GM19455 (cell line): ENCODE results near the gene TNNT2.

Source experiments
- ATAC-seq: cut with Tn5 transposase; IDR thresholded peaks from one replicate; pipeline ENCODE4 v1.9.1; 2021; ENCODE audit not compliant: unreplicated experiment

TNNT2 gene

DNA sequence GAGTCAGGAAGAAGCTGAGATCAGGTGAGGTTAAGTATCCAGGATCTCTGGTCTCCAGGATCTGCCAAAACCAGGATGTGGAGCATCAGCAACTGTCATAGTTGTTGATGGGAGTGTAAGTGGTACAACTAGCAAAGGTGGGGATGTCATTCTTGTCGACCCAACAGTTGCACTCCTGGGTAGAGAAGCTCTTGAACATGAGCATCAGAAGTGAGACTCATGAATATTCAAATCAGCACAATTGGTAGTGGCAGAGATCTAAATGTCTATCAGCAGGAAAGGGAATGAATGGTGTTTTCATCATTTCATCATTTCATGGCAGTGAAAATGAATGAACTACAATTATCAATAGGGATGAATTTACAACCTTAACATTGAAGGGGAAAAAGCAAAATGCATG lies 25.9 kb upstream of the TNNT2 start:
- no peak for ATAC-seq

DNA sequence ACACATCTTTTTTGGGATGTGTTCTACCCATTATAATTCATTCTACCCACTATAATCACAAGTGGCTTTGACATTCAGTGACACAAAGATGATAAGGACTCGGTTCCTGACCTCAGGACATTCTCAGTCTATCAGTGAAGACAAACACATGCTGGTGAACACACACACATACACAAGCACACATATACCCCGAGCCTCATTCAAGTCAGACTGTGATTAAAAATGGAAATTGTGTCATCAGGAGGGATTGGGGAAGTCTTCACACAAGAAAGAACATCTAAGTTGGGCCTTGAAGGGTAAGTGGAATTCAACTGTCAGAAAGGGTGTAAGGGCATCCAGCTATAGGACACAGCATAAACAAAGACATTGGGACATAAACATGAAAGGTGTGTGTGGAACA lies 24.2 kb upstream of the TNNT2 start:
- ATAC-seq = no peak

DNA sequence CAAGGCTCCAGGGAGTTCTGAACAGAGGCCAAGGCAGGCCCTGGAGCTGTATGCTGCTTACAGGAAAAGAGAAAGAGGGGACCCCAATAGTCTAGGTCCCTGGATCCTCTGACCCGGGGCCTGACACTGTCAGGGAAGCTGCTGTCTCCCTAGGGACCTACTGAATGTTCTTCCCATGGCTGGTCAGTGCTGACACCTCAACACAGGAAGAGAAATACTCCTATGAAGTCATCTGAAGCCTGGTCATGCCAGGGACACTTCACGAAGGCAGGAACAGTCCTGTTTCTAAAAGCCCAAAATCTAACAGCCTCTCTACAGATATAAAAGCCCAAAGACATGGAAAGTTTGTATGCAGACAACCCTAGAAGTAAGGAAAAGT lies 23.4 kb upstream of the TNNT2 start:
- ATAC-seq = no peak

DNA sequence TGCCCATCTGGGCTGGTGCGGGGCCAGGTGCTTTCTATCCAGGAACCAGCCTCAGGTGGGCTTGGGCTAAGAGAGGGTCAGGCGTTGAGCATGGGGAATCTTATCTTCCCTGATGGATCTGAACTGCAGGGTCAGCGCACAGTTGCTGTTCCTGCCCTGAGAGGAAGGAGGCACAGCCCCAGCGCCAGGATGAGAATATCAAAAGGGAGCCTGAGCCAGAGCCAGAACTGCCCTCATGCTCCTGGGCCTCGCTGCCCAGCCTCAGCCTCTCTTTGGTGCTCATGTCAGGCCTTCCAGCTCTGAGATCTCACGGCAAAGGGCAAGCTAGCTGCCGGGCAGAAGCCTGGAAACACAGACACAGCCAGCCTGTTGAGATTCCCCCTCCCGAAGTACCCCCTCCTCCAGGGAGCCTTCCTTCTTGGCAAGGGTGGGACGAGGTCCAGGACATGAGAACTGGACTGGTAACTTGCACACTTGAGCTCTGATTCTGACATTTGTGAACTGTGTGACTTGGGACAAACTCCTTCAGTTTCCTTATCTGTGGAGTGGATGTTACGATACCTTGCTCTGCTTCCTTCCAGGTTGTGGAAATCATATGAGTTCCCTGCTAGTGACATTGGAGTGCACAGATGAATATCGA lies 22.9 kb upstream of the TNNT2 start:
- ATAC-seq = no peak

DNA sequence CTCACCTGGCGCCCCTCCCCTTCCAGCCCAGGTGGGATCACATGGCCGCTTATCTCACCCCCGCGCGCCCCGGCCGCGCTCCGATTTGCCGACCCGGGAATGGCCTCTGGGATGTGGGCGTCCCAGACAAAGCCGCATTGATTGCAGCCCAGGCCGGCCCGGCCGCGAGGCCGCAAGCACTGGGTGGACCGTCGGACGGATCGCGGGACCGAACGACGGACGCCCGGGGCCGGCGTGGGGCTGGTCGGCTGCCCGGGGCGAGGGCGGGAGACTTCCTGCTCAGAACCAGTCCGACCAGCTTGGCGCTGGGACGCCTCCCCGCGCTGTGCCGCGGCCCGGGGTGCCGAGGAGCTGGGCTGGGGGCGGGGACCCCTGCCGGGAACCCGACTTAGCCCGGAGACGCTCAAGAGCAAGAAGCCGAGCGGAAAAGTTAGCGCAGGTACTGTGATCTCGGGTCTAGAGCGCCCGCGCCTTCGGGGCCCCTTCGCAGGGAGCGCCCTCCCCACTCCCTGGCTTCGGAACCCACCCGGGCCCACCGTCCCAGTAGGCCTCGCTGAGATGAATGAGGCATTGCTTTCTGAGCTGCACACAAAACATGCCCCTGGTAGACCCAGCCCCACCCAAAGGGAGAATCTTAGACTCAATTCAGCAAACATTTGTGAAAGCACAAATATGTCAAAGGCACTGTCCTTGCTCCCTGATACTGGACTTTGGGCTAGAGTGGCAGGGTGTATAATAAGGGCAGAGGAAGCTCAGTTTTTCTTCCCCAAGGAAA lies 22.1 kb upstream of the TNNT2 start:
- ATAC-seq = no peak

DNA sequence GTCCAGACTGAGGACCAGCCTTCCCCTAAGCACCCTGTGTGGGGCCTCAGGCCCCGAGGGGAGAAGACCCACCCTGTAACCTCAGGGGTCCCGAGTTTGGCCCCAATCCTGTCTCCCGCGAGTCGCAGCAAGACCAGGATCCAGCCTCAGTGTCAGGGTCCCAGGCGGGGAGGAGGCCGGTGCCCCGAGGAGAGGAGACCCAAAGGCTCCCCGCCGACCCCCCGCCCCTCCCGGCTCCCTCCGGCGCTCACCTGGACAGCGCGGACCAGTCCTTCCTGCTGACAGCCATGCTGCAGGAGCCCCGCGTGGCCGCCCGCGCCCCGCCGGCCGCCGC lies 21.5 kb upstream of the TNNT2 start, which contains the start of gene LAD1:
Gene LAD1, minus strand, starts transcription at position 307 of the 334 bp plus-strand sequence. Its CDS starts 18 bp downstream, at position 289.
- no peak for ATAC-seq

DNA sequence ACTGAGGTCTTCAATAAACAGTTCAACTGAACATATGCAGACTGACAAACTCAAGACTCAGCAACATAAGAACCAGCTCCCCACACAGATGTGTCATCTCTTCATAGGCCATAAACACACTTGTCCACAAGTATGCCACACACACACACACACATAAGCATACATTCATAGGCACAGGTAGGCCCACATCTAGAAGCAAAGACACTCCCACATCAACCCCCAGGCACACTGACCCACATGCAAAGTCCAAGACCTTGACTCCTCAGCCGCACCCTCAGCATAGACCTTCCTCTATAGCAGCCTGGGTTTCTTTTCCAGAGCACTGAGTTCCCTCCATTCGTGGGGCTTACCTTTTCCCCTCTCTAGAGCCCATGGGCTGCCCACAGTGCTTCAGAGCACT lies 20.2 kb upstream of the TNNT2 start:
- ATAC-seq = no peak

DNA sequence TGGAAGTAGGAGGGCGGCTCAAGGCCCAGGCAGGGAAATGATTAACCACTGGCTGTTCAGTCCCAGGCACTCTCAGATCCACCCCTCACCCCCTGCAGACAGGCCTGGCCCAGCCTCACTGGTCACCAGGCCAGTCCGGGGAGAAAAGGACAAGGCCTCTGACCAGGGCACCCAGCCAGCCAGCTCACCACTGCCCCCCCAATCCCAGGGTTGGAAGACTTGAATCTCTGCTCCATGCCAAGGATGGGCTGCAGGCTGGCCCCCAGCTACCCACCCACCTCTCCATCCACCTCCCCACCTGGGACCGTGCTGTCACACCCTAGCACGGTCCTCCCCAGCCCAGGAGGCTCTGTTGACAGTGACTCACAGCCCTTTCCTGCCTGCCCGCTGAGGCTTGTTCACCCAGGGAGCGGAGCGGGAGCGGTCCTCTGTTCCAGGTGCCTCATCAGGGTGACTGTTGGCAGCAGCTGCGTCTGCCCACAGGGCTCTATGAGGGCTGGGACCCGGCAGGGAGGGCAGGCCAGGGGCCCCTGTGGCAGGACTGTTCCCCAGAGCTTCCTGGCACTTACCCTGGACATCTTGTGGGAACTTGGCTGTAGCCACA lies 19.5 kb upstream of the TNNT2 start:
- no peak for ATAC-seq

DNA sequence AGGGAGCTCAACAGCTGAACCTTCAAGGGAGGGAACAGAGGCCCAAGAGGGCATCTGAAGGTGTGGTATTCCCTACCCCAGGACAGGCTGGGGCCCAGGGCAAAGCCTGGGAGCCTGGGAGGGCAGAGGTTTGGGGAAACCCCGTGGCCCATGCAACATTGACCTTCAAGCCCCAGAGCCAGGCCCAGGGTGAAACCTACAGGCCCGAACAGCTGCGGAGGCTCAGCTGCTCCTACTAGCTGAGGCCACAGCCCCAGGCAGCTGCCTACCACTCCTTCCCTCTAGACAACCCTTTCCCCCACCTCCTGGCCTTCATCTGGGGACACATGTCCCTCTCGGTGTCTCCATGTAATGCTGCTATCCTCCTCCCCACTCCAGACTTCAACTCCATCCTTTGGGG lies 18.5 kb upstream of the TNNT2 start:
- ATAC-seq = no peak

DNA sequence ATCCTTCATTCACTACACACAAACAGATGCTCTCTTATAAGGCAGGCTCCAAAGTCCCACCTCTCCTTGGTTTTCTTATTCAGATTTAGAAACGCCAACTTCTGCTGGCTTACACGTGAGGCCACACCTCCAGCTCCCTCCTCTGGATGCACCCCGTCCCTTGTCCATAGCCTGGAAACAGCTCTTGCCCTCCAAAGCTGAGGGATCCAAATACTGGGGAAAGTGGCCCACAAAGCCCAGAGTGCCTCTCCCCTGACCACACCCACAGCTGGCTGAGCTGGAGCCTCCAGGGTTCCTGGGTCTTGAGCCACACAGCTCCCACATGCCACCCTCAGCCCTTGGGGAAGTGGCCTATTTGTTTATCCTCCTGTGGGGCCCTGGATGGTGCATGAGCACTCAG lies 17.1 kb upstream of the TNNT2 start:
- no peak for ATAC-seq

DNA sequence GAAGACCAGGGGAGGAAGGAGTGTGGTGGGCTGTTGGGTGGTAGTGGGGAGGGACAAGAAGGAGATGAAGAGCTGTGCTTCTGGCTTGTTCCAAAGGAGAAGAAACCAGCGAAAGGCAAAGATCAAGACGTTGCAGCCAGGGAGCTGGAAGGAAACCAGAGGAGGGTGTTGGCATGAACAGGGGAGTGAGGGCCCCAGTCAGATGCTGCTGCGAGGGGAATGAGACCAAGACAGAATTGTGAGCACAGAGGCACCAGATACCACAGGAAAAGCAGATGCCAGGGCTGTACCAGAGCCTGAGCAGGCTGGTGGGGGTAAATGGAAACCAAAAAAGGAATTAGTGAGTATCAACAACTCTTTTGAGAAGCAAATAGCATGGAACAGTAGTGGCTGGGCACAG lies 15.6 kb upstream of the TNNT2 start:
- ATAC-seq = no peak

DNA sequence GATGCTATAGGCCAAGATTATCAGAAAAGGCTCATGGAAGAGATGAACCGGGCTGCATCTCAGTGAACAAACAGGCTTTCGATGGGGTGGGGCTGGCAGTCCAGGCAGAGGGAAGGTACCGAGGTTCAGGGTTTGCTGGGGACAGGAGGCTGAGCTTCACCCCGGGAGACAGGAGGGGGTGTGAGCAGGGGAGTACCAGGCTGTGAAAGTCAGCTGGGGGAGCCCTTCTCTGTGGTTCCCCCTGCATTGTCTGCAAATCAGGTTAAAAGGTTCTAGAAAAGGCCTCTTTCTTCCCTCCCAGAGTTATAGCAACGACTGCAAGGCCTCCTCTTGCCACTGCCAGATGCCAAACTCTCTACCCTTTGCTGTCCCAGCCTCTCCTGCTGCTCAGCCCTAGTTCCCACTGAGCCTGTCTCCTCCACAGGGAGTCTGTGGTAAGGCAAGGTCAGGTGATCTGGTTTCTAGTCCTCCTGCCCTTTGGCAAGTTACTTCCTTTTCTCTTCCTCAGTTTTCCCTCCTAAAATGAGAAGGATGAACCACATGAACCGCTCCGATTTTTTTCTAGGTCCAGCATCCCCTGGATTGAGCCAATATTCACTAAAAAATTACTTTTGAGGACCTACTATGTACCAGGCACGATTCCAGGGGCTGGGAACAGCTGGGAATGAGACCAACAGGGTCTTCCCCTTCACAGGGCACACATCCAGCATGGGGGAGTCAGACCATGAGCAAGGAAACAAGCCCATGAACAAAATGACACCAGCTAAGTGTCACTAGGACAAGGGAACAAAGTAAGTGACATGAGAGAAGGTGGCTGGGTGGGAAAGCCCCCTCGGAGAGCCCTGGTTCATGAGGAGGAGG lies 14.4 kb upstream of the TNNT2 start:
- ATAC-seq = no peak

DNA sequence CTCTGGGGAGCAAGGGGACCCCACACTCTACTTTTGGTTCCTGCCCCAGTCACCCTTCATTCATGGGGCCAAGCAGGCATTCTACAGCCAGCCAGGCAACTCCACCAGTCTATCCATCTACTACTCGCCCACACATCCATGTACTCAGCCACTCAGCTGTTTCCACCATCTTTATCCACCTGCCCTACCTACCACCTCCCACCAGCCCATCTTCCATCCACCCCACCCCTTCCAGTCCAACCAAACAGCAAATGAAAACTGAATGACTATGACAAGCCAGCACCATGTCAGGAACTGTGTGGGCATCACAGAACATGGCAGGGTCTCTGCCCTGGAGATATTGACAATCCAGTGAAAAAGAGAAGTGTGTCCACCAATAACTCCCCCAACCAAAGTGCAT lies 13.7 kb upstream of the TNNT2 start:
- ATAC-seq = no peak

DNA sequence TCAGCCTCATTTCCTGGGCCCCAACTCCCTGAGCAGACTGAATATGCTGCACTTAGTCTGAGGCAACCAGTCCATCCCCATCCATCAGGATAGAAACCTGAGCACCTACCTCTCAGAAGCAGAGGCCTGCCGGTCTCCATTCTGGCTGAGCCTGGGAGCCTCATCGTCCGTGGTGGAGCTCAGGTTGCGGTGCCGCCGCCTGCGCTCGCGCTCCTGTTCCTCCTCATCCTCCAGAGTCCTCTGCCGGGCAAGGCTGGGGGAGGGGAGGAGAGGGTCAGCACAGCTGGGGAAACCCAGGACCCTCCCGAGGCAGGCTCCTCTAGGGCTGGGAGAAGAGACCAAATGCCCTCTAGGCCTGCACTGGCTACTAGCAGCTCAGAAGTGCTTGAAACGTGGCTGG lies 11.6 kb upstream of the TNNT2 start:
- no peak for ATAC-seq

DNA sequence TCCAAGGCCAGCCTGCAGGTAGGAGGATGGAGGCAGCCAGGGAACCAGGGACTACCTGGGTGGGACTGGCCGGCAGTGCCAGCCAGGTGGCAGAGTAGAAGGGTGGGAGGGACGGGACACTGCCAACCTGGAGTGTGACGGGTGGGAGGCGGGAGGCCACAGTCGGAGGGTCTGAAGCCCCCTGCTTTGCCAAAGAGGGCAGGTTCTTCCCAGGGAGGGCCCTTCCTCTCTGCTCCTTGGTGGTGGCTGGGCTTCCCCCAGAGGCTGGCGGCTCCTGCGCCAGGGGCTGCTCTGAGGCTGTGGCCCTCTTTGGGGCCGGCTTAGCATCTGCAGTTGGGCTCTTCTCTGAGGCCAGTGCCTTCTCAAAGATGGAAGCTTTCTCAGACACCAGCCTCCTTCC lies 8.7 kb upstream of the TNNT2 start:
- ATAC-seq = no peak

DNA sequence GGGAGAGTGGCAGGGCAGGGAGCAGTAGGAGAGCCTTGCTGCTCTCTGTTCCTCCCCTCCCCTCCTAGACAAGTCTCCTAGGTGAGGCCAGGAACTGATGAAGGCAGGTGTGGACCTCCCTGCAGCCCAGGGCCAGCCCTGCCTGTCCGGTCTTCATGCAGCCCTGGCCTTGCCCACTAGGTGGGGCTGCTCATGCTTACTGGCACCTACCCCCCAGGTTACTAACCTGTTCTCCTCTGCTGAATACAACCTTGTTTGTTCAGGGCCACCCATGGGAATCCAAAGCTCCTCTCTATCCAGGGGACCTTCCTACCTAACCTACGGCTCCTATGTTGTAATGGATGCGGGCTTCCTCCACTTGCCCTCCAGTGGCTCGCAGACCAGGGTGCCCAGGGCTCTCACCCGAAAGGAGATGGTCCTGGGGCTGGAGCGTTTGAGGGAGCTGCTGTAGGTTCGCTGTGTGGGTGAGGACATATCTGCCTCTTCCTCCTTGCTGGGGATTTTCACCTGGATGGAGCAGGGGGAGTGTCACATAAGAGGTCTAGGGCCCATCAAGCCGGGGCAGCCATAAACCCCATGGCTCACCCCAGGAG lies 7.9 kb upstream of the TNNT2 start:
- ATAC-seq = no peak

DNA sequence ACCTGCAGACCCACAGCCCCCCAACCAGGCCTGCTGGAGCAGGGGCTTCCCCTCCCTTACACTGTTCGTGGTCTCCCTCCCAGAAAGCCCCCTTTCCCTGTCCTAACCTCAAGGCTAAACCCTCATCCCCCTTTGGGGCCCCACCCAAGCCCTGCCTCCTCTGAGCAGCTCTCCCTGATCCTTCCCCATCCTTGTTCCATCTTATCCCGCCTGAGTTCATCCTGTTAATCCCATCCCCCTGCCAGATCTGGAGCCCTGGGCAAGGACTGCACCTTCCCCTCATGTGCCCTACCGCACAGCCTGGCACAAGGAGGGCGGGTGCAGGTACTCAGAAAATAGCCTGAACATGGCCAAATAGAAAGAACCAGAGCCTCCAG lies 6.9 kb upstream of the TNNT2 start:
- no peak for ATAC-seq

DNA sequence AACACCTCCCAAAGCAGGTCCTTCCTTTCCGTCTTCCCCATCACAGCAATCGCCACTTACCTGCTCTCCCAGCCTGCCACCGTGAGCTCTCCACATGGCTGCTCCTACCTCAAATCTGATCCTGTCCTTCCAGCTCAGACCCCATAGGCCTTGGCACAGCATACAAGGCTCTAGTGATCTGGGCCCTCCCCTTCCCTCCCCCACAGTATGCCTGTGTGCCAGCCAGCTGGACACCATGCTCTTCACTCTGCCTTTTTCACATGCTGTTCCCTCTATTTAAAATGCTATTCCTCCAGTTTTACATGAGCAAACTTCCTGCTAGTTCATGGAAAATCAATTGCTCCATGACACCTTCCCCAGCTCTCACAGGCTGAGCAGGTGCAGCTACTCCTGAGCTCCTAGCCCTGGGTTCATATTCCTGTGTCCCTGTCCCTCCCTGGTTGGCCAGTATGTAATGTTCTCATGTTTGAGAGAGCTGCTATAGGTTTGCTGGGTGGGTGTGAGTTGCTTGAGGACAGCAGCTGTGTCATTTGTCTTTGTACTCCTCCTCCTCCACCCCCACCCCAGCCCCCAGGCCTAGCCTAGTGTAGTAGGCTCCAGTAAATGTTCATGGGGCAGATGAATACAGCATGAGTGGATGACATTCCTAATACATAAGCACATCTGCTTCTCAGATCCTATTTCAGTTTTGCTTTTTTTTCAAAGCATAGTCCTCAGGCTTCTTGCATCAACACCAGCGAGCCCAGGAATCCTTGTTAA lies 6.3 kb upstream of the TNNT2 start:
- no peak for ATAC-seq

DNA sequence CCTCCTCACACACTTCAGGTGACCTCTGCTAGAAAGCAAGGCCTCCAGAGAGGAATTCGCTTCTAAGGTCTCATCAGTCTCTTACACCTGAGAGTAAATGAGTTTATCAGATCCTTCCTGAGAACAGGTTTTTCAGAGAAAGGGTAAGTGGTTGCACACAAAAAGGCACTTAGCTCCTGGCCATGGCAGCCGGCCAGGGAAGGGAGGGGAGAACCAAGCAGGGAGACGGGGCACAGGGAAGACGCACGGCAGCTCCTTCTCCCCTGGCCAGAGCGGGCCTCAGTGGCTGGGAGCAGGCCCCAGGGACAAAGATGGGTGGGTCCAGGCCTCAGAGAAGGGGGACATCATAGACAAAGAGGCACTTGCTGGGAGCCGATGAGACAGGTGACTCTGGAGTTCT lies 3.6 kb upstream of the TNNT2 start:
- no peak for ATAC-seq

DNA sequence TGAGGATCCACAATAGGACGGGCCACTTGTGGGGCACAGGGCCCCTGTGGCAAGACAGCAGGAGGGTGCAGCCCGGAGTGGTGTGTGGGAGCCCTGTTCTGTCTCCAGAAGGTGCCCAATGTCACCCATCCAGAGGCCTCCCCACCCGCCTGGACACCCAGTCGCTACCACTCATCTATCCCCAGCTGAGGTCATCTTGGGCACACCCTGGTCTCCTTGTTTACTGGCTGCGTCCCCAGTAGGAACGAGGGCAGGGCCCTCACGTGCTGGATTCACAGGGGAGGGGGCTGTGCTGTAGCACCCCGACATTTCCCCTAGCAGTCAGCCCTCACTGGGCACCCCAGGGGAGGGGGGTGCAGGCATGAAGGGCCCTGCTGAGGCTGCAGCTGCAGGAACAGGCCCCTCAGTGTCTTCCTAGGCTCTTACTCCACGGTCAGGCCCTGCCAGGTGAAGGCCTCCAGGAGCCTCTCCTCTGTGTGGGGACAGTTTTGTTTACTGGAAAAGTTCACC lies 2.3 kb upstream of the TNNT2 start:
- no peak for ATAC-seq
